NCI-H2029 treated with DMSO at 0.1 percent for 48 hours (cell line): ENCODE measurements around the gene MTURN.
"Not testable (repeated sequence)": the region's sequence is repeated elsewhere in the genome, so short reads cannot be mapped to it uniquely, and the experiment has no call there.

Source experiments
- DNase-seq: peaks from one replicate; lab custom pipeline; 2025; lab: John Stamatoyannopoulos, UW

MTURN gene

GRCh38 chr7:30181211-30181610 is 46.4 kb downstream of the MTURN start:
- no peak for DNase-seq

GRCh38 chr7:30181736-30182522 is 47.1 kb downstream of the MTURN start:
- DNase-seq: no peak

GRCh38 chr7:30182814-30183213 is 48.0 kb downstream of the MTURN start:
- DNase-seq: no peak

- no peak for DNase-seq
Observed at GRCh38 chr7:30183749-30184369, 49.1 kb downstream of the MTURN start.

- no peak for DNase-seq
Observed at GRCh38 chr7:30184791-30185487, 50.2 kb downstream of the MTURN start.

GRCh38 chr7:30185496-30185895 is 50.7 kb downstream of the MTURN start:
- no peak for DNase-seq

GRCh38 chr7:30186725-30187124 is 51.9 kb downstream of the MTURN start:
- DNase-seq: no peak

GRCh38 chr7:30187513-30187912 is 52.7 kb downstream of the MTURN start:
- no peak for DNase-seq

GRCh38 chr7:30188381-30188780 is 53.6 kb downstream of the MTURN start:
- not testable (repeated sequence) for DNase-seq

- DNase-seq: no peak
Observed at GRCh38 chr7:30188811-30189210, 54.0 kb downstream of the MTURN start.

GRCh38 chr7:30191809-30192208 is 57.0 kb downstream of the MTURN start:
- DNase-seq: no peak

GRCh38 chr7:30193336-30193943 is 58.7 kb downstream of the MTURN start:
- DNase-seq: no peak

- DNase-seq: no peak
Observed at GRCh38 chr7:30196408-30196807, 61.6 kb downstream of the MTURN start.

- DNase-seq: no peak
Observed at GRCh38 chr7:30197438-30197837, 62.7 kb downstream of the MTURN start.

- no peak for DNase-seq
Observed at GRCh38 chr7:30199271-30199670, 64.5 kb downstream of the MTURN start.

- no peak for DNase-seq
Observed at GRCh38 chr7:30200591-30200990, 65.8 kb downstream of the MTURN start.

GRCh38 chr7:30201161-30201666 is 66.4 kb downstream of the MTURN start:
- DNase-seq: no peak

GRCh38 chr7:30201921-30202320 is 67.1 kb downstream of the MTURN start:
- DNase-seq: no peak

GRCh38 chr7:30202671-30203070 is 67.9 kb downstream of the MTURN start:
- DNase-seq: no peak

GRCh38 chr7:30206491-30206890 is 71.7 kb downstream of the MTURN start:
- no peak for DNase-seq

GRCh38 chr7:30206942-30207341 is 72.2 kb downstream of the MTURN start:
- DNase-seq: no peak

- no peak for DNase-seq
Observed at GRCh38 chr7:30207376-30207775, 72.6 kb downstream of the MTURN start.
